Left ventricle myocardium inferior (tissue), 1 donor: Measurements from ENCODE around the gene NCEH1. TPM values are rescaled to one million over a fixed set of nuclear protein-coding genes. Genes with fewer than 3 reads are reported as not detected.
"Not testable (repeated sequence)": the region's sequence is repeated elsewhere in the genome, so short reads cannot be mapped to it uniquely, and the experiment has no call there.

Experiments used
- DNase-seq: peaks from one replicate; pipeline ENCODE4 v3.0.0-alpha.2; 2020
- H3K27ac ChIP-seq: fragments of 200-600 bp; replicated peaks from 2 replicates; pipeline ENCODE4 v1.8.0; 2021
- H3K27me3 ChIP-seq: fragments of 200-600 bp; 2 replicates; pipeline ENCODE4 v1.8.0; 2021; ENCODE audit warnings: low read depth
- H3K36me3 ChIP-seq: fragments of 200-600 bp; 2 replicates; pipeline ENCODE4 v1.8.0; 2021
- H3K4me1 ChIP-seq: fragments of 200-600 bp; 2 replicates; pipeline ENCODE4 v1.8.0; 2021
- H3K4me3 ChIP-seq: fragments of 200-600 bp; 2 replicates; pipeline ENCODE4 v1.8.0; 2021; ENCODE audit warnings: mild to moderate bottlenecking, moderate library complexity
- H3K9me3 ChIP-seq: fragments of 200-600 bp; replicated peaks from 2 replicates; pipeline ENCODE4 v1.8.0; 2021
- intact Hi-C: fragments of 100-400 bp; cut with micrococcal nuclease; formaldehyde crosslinking; loops from one replicate; pipeline ENCODE4 v1.11.0; 2022
- total RNA-seq: library from RNA; stranded (reverse); fragmentation: NEBNext Ultra II Directional; extraction: Animal tissue kit (Norgen Biotek cat#: 25700); gene quantifications from one replicate; pipeline ENCODE4 v1.2.1, GENCODE V29; 2021
- TF ChIP-seq, protein P1 (sequence below): fragments of 200-600 bp; IDR thresholded peaks from 2 replicates; pipeline ENCODE4 v1.8.0; 2021; ENCODE audit warnings: antibody characterized with exemption, mild to moderate bottlenecking, borderline replicate concordance
- donor health status: DM: no; HTN: yes; CAD: no; lungs with severe emphysema.

Gene NCEH1
- total RNA-seq, 1 donor from 2014 or later: 58.6 TPM

DNA sequence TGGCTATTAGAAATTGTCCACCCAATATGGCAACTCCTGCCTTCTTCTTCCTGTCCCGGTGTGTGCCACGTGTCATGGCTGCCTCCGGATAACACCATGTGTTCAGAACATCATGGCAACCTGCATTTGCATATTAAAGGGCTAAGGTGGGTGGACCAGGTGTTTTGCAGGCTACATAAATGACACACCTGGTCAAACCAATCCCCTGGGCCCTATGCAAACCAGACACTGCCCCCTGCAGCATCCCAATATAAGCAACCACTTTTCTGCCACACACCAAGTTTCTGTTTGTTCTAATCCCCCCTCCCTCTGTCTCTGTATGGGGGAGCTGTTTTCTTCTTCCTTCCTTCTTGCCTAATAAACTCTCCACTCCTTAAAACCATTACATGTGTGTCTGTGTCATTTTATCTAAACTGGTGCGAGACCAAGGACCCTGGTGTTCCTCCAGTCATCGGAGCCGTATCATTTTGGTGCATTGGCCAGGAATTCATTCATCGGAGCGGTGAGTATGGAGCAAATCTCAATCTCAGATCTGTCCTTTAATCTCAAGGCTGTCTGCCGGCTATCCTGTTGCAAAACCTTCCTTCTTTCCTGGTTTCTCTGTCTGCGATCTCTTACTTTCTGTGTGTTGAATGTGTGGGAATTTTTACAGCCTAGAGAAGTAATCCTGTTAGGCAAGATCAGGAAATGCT lies 44.5 kb downstream of the NCEH1 start:
- no peak overlapping the region for H3K4me3 ChIP-seq
- H3K36me3 ChIP-seq: no peaks in the 10 kb centered on the region
- peaks cover 52% of the 10 kb centered on the region for H3K4me1 ChIP-seq
- no peak for DNase-seq
- no peak overlapping the region for H3K27ac ChIP-seq
- TF ChIP-seq, protein P1, sequence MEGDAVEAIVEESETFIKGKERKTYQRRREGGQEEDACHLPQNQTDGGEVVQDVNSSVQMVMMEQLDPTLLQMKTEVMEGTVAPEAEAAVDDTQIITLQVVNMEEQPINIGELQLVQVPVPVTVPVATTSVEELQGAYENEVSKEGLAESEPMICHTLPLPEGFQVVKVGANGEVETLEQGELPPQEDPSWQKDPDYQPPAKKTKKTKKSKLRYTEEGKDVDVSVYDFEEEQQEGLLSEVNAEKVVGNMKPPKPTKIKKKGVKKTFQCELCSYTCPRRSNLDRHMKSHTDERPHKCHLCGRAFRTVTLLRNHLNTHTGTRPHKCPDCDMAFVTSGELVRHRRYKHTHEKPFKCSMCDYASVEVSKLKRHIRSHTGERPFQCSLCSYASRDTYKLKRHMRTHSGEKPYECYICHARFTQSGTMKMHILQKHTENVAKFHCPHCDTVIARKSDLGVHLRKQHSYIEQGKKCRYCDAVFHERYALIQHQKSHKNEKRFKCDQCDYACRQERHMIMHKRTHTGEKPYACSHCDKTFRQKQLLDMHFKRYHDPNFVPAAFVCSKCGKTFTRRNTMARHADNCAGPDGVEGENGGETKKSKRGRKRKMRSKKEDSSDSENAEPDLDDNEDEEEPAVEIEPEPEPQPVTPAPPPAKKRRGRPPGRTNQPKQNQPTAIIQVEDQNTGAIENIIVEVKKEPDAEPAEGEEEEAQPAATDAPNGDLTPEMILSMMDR: no peak
- H3K9me3 ChIP-seq: no peaks in the 10 kb centered on the region
- intact Hi-C loops: no loop called here
- H3K27me3 ChIP-seq: no peaks in the 10 kb centered on the region

DNA sequence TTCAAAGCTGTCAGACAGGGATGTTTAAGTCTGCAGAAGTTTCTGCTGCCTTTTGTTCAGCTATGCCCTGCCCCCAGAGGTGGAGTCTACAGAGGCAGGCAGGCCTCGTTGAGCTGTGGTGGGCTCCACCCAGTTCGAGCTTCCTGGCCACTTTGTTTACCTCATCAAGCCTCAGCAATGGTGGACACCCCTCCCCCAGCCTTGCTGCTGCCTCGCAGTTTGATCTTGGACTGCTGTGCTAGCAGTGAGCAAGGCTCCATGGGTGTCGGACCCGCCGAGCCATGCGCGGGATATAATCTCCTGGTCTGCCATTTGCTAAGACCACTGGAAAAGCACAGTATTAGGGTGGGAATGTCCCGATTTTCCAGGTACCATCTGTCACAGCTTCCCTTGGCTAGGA lies 45.4 kb downstream of the NCEH1 start:
- intact Hi-C loops, H3K4me3 ChIP-seq, H3K27ac ChIP-seq, H3K36me3 ChIP-seq, H3K9me3 ChIP-seq, H3K27me3 ChIP-seq, DNase-seq: not testable (repeated sequence)
- peaks cover 45% of the 10 kb centered on the region for H3K4me1 ChIP-seq

DNA sequence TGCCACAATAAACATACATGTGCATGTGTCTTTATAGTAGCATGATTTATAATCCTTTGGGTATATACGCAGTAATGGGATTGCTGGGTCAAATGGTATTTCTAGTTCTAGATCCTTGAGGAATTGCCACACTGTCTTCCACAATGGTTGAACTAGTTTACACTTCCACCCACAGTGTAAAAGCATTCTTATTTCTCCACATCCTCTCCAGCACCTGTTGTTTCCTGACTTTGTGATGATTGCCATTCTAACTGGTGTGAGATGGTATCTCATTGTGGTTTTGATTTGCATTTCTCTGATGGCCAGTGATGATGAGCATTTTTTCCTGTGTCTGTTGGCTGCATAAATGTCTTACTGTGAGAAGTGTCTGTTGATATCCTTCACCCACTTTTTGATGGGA lies 50.4 kb downstream of the NCEH1 start:
- H3K36me3 ChIP-seq, DNase-seq, H3K27ac ChIP-seq, H3K9me3 ChIP-seq, H3K27me3 ChIP-seq, intact Hi-C loops, H3K4me3 ChIP-seq: not testable (repeated sequence)
- peaks cover 31% of the 10 kb centered on the region for H3K4me1 ChIP-seq

DNA sequence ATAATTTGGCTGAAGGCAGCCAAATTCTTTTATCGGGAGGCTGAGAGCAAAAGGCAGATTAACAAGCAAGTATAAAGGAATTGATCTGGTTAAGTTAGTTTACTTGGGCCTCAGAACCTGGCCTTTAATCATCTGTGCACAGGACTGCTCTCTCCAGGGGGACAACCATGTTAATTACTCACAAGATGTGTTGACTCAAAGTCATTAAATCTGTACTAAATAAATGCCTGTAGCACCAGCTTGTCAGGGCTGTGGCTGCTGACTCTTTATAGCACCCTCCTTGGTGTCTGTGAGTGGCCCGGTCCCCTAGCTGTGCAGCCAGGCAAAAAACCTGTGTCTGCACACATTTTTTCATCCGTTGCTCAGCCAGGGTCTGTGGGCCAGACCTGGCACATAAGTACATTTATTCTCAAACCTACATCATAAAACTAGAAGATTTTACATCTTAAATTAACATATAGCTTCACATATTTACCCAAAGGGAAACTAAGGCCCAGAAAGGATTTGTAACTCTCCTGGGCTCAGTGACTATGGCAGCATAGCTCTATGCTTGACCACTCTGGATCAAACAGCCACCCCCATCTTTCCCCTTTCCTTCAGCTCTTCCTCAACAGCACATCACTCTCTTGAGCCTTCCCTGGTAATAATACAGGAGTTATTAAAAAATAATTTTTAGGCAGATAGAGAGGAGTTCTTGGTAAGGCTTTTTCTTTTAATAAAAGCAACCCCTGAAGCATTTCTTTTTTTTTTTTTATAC lies 51.4 kb downstream of the NCEH1 start:
- Histone ChIP-seq H3K4me3 (no peak overlapping the region), H3K27ac (peak overlapping the region; percentile 54), H3K36me3 (no peaks in the 10 kb centered on the region), H3K9me3 (no peaks in the 10 kb centered on the region), H3K4me1 (peaks cover 27% of the 10 kb centered on the region), H3K27me3 (no peaks in the 10 kb centered on the region)
- TF ChIP-seq, protein P1: no peak
- no peak for DNase-seq
- intact Hi-C loops: no loop called here

DNA sequence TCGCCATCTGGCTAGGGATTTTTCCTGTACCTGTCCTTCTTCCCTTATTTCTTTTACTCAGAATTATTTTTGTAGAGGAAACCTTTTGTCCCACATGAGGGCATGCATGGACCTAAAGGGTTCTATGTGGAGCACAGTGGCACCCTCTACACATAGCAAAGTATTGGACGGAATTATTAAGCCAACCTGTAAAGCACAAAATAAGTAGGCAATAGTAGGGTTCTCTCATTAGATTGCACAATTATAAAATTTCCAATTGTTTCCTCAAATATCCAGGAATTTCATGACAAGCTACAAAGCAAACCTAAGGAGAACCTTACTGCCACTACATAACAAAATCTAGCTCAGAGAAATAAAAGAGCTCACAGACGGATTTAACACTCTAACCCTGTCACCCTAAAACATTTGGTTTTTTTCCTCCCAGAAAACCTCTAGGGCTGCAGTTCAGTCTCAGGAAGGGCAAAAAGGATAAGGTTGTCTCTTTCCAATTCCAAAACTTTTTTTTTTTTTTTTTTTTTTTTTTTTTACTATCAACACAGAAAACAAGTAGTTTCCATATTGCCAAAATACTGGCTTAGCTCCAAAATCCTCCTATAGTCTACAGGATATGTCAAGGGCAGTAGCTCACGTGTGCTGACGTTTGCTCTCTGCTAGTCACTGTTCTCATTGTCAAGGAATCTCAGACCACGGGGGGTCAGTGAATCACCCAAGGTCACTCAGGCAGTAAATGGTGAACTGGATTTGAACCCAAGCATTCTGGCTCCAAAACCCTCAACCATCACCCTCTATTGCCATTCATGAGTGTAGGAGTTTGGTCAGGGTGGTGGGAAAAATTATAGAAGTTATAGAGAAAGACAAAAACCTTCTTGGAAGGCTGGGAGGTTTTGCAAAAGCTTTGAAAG lies 52.3 kb downstream of the NCEH1 start:
- Histone ChIP-seq H3K36me3 (no peaks in the 10 kb centered on the region), H3K27me3 (no peaks in the 10 kb centered on the region), H3K9me3 (no peaks in the 10 kb centered on the region), H3K4me1 (peaks cover 27% of the 10 kb centered on the region), H3K27ac (peak overlapping the region; percentile 54), H3K4me3 (no peak overlapping the region)
- no peak for DNase-seq
- intact Hi-C loops: no loop called here
- TF ChIP-seq, protein P1: no peak

DNA sequence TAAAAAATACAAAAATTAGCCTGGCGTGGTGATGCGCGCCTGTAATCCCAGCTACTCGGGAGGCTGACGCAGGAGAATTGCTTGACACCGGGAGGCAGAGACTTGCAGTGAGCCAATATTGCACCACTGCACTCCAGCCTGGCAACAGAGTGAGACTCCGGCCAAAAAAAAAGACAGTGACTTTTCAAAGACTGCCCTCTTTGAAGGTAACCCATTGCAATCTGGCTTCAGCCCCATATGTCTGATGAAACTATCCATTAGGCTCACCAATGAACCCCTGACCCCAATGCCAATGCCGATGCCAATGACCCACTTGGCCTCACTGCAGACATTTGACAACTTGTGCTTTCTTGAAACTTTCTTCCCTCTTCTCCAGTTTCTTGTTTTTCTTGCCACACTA lies 54.3 kb downstream of the NCEH1 start:
- Histone ChIP-seq H3K27ac (no peak overlapping the region), H3K36me3 (no peaks in the 10 kb centered on the region), H3K9me3 (no peaks in the 10 kb centered on the region), H3K4me1 (peaks cover 27% of the 10 kb centered on the region), H3K27me3 (no peaks in the 10 kb centered on the region), H3K4me3 (no peak overlapping the region)
- DNase-seq: no peak
- TF ChIP-seq, protein P1: no peak
- intact Hi-C loops: no loop called here
